Measurements from ENCODE around the gene TENM4.

DNA sequence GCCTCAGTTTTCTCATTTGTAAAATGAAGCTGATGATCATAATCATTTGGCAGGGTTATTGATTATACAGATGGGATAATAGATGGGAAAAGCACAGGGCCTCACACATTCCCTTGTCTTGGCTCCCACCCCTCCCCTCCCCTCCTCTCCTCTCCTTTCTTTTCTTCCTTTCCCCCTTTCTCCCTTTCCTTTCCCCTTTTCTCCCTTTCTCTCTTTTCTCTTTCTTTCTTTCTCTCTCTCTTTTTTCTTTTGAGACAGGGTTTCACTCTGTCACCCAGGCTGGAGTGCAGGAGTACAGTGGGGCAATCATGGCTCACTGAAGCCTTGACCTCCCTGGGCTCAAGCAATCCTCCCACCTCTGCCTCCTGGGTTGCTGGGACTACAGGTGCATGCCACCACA, 705.1 kb downstream of the TENM4 start:
- TF ChIP-seq CTCF (IDR thresholded peaks at IDR 0.05; ENCODE audit: low read depth, low read length, missing input control): no peak
- TF ChIP-seq FOXA1 (IDR thresholded peaks at IDR 0.05): no peak
- TF ChIP-seq ZBTB33 (IDR thresholded peaks at IDR 0.05): no peak
- TF ChIP-seq EGR1 (IDR thresholded peaks at IDR 0.05; ENCODE audit: low read depth in 2 of 2): no peak
- no peak for TF ChIP-seq SP1 (IDR thresholded peaks at IDR 0.05)
- no peak for TF ChIP-seq TAF1 (conservative IDR thresholded peaks at IDR 0.05)
- TF ChIP-seq RAD21 (IDR thresholded peaks at IDR 0.05): no peak
- no peak for TF ChIP-seq GABPA (IDR thresholded peaks at IDR 0.05 in 1 of 2, conservative IDR thresholded peaks at IDR 0.05 in 1 of 2)
- TF ChIP-seq, protein P1, sequence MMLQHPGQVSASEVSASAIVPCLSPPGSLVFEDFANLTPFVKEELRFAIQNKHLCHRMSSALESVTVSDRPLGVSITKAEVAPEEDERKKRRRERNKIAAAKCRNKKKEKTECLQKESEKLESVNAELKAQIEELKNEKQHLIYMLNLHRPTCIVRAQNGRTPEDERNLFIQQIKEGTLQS (IDR thresholded peaks at IDR 0.05): no peak
- TF ChIP-seq REST (IDR thresholded peaks at IDR 0.05): no peak
- no peak for TF ChIP-seq MAX (IDR thresholded peaks at IDR 0.05)
- no peak for TF ChIP-seq RXRA (IDR thresholded peaks at IDR 0.05)
- no peak for TF ChIP-seq YY1 (IDR thresholded peaks at IDR 0.05)
- TF ChIP-seq NR2F2 (IDR thresholded peaks at IDR 0.05): no peak
